Upper lobe of left lung (tissue), 6 donors: ENCODE measurements around the gene SFXN5. TPM values are rescaled to one million over a fixed set of nuclear protein-coding genes. Genes with fewer than 3 reads are reported as not detected.
A peak's percentile ranks its signal among the peaks of the same experiment; 100 is the strongest.

Experiments
- ATAC-seq, 2 donors: fragments of 200-7000 bp; cut with Tn5 transposase; one replicate each; pipeline ENCODE4 v1.9.1; 2022; ENCODE audit warnings: mild to moderate bottlenecking in 2 of 2, moderate library complexity in 2 of 2; ENCODE audit not compliant: low FRiP score in 2 of 2
- DNase-seq, 2 donors: peaks; one replicate each; pipeline ENCODE4 v3.0.0-alpha.2; 2019 to 2020
- H3K27ac ChIP-seq, 4 donors: fragments of 200-600 bp; sonication (generic); one replicate each; pipeline ENCODE4 v1.5.1; 2016 to 2019
- H3K27me3 ChIP-seq, 4 donors: fragments of 200-600 bp; sonication (generic); one replicate each; pipeline ENCODE4 v1.5.1; 2017 to 2019
- H3K36me3 ChIP-seq, 4 donors: fragments of 200-600 bp; sonication (generic); one replicate each; pipeline ENCODE4 v1.5.1; 2016 to 2019
- H3K4me1 ChIP-seq, 4 donors: fragments of 200-600 bp; sonication (generic); one replicate each; pipeline ENCODE4 v1.5.1; 2018 to 2019
- H3K4me3 ChIP-seq, 4 donors: fragments of 200-600 bp; sonication (generic); one replicate each; pipeline ENCODE4 v1.5.1; 2017 to 2019; ENCODE audit warnings: mild to moderate bottlenecking in 2 of 4, moderate library complexity in 1 of 4
- H3K9me3 ChIP-seq, 4 donors: fragments of 200-600 bp; sonication (generic); one replicate each; pipeline ENCODE4 v1.5.1; 2018 to 2019
- CTCF ChIP-seq, 6 experiments: fragments of 450-650 bp in 4 of 6; fragments of 200-600 bp in 2 of 6; sonication (generic) in 2 of 6; IDR thresholded peaks; one replicate each; pipeline ENCODE4 v1.5.1; 2016 to 2019; ENCODE audit warnings: antibody characterized with exemption in 6 of 6
- EP300 ChIP-seq, 4 donors: sonication (generic); formaldehyde crosslinking; IDR thresholded peaks; one replicate each; pipeline ENCODE4 v1.5.1; 2017; ENCODE audit warnings: antibody characterized with exemption in 4 of 4, control low read depth in 2 of 4
- POLR2A ChIP-seq, 4 donors: fragments of 450-650 bp; IDR thresholded peaks; one replicate each; pipeline ENCODE4 v1.5.1; 2016 to 2017; ENCODE audit warnings: antibody characterized with exemption in 4 of 4, mild to moderate bottlenecking in 2 of 4
- POLR2AphosphoS5 ChIP-seq, 2 donors: sonication (generic); formaldehyde crosslinking; IDR thresholded peaks; one replicate each; pipeline ENCODE4 v1.5.1; 2017; ENCODE audit warnings: antibody characterized with exemption in 2 of 2
- WGBS, 2 donors: methylation state at CpG; one replicate each; pipeline ENCODE4 v1.1.5; 2017 to 2018; 5-methylcytosine and 5-hydroxymethylcytosine counted together
- total RNA-seq, 6 donors: library from RNA; depleted of rRNA in 4 of 6; stranded (reverse); fragments of >200 nt in 4 of 6; gene quantifications; one replicate each; pipeline versions ENCODE4 v1.1.0 to v1.2.1, GENCODE V29; 2016 to 2021
- donor health status: DM: no; HTN: no; CAD: no; lungs with moderate emphysema.
- donor health status: DM: no; HTN: yes; CAD: no; lungs with severe emphysema.

SFXN5 gene
- total RNA-seq, 6 donors from 2014 or later: 10.8 to 44.0 (median 13.7) TPM

- H3K27me3 ChIP-seq: no peaks in the 10 kb centered on the region
- ATAC-seq (peak in 1 of 2 donors; percentile 53), DNase-seq (peak in 1 of 2 donors; percentile 77)
- H3K4me1 ChIP-seq: no peaks in the 10 kb centered on the region
- 95 to 97% methylated on average over 16 to 25 of the region's 26 CpGs for WGBS, 2 donors
- TF ChIP-seq POLR2AphosphoS5 (IDR thresholded peaks at IDR 0.05) (no peak), POLR2A (IDR thresholded peaks at IDR 0.05) (no peak), CTCF (IDR thresholded peaks at IDR 0.05) (no peak), EP300 (IDR thresholded peaks at IDR 0.05) (no peak)
- H3K36me3 ChIP-seq: peaks cover 0 to 31% (median 6%) of the 10 kb centered on the region in 4 donors
- no peak overlapping the region for H3K4me3 ChIP-seq
- H3K9me3 ChIP-seq: no peaks in the 10 kb centered on the region
- no peak overlapping the region for H3K27ac ChIP-seq
These were observed 81.5 kb downstream of the SFXN5 start for GRCh38 chr2:72989770-72990556.

- no peaks in the 10 kb centered on the region for H3K27me3 ChIP-seq
- ATAC-seq (no peak), DNase-seq (no peak)
- no peak for TF ChIP-seq POLR2AphosphoS5 (IDR thresholded peaks at IDR 0.05)
- TF ChIP-seq CTCF (IDR thresholded peaks at IDR 0.05): no peak
- TF ChIP-seq POLR2A (IDR thresholded peaks at IDR 0.05): no peak
- TF ChIP-seq EP300 (IDR thresholded peaks at IDR 0.05): no peak
- H3K9me3 ChIP-seq: no peaks in the 10 kb centered on the region
- peaks cover 0 to 34% (median 6%) of the 10 kb centered on the region in 4 donors for H3K36me3 ChIP-seq
- H3K4me3 ChIP-seq: no peak overlapping the region
- no peak overlapping the region for H3K27ac ChIP-seq
- H3K4me1 ChIP-seq: no peaks in the 10 kb centered on the region
- 91 to 93% methylated on average over 9 of the region's 9 CpGs for WGBS, 2 donors
These were observed 82.7 kb downstream of the SFXN5 start for GRCh38 chr2:72988726-72989273.

DNA sequence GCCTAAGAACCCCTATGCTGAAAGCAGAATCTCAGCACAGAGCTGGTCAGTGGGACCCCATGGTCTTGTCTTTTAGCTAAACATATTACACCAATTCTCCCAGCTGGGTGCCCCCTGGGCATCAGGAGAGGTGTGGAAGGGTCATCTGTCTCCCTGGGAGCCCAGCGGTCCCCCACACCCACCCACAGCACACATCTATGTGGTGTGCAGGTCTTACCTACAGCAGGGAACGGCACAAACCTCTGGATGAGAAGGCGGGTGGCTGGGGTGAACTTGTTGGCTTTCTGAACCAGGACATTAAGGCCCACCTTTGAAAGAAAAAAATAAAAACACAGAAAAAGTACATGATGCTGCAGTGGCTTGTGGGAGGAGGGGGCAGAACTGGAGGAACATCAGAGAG, 83.5 kb downstream of the SFXN5 start:
- no peaks in the 10 kb centered on the region for H3K9me3 ChIP-seq
- no peak for TF ChIP-seq CTCF (IDR thresholded peaks at IDR 0.05)
- TF ChIP-seq EP300 (IDR thresholded peaks at IDR 0.05): no peak
- no peak for TF ChIP-seq POLR2AphosphoS5 (IDR thresholded peaks at IDR 0.05)
- TF ChIP-seq POLR2A (IDR thresholded peaks at IDR 0.05): no peak
- no peak for DNase-seq
- no peaks in the 10 kb centered on the region for H3K4me1 ChIP-seq
- WGBS, 2 donors: 88 to 100% methylated on average over 3 of the region's 3 CpGs
- no peak overlapping the region for H3K4me3 ChIP-seq
- no peak overlapping the region for H3K27ac ChIP-seq
- peaks cover 0 to 35% (median 6%) of the 10 kb centered on the region in 4 donors for H3K36me3 ChIP-seq
- ATAC-seq: no peak
- no peaks in the 10 kb centered on the region for H3K27me3 ChIP-seq

GRCh38 chr2:72985891-72986683, 85.4 kb downstream of the SFXN5 start:
- Histone ChIP-seq H3K36me3 (peaks cover 0 to 39% (median 6%) of the 10 kb centered on the region in 4 donors), H3K27me3 (no peaks in the 10 kb centered on the region), H3K27ac (no peak overlapping the region), H3K4me3 (no peak overlapping the region), H3K4me1 (no peaks in the 10 kb centered on the region), H3K9me3 (no peaks in the 10 kb centered on the region)
- no peak for ATAC-seq
- no peak for DNase-seq
- TF ChIP-seq EP300 (IDR thresholded peaks at IDR 0.05) (no peak), POLR2AphosphoS5 (IDR thresholded peaks at IDR 0.05) (no peak), POLR2A (IDR thresholded peaks at IDR 0.05) (no peak), CTCF (IDR thresholded peaks at IDR 0.05) (no peak)
- 80 to 81% methylated on average over 10 to 12 of the region's 12 CpGs for WGBS, 2 donors
